Type B pancreatic cell (in vitro differentiated cells): ENCODE data around the gene CFAP92. TPM values are rescaled to one million over a fixed set of nuclear protein-coding genes. Genes with fewer than 3 reads are reported as not detected.

Source experiments
- DNase-seq: peaks from one replicate; pipeline ENCODE4 v3.0.0; 2021; ENCODE audit warnings: mixed read lengths; ENCODE audit not compliant: unreplicated experiment; ENCODE audit errors: extremely low spot score
- H3K27ac Mint-ChIP-seq: 2 replicates; pipeline ENCODE4 v1.8.0; 2021; ENCODE audit warnings: mild to moderate bottlenecking, mixed read lengths
- H3K27me3 Mint-ChIP-seq: 2 replicates; pipeline ENCODE4 v1.8.0; 2021; ENCODE audit warnings: mixed read lengths
- H3K36me3 Mint-ChIP-seq: 2 replicates; pipeline ENCODE4 v1.8.0; 2021; ENCODE audit warnings: mixed read lengths
- H3K4me1 Mint-ChIP-seq: one replicate; pipeline ENCODE4 v1.8.0; 2021; ENCODE audit warnings: mixed read lengths; ENCODE audit not compliant: unreplicated experiment
- H3K4me3 Mint-ChIP-seq: 2 replicates; pipeline ENCODE4 v1.8.0; 2021; ENCODE audit warnings: mild to moderate bottlenecking, mixed read lengths
- H3K9me3 Mint-ChIP-seq: 2 replicates; pipeline ENCODE4 v1.8.0; 2021; ENCODE audit warnings: mixed read lengths
- CTCF ChIP-seq: fragments of 200-600 bp; sonication (generic); conservative IDR thresholded peaks from 2 replicates; pipeline ENCODE4 v1.5.0; 2021; ENCODE audit warnings: antibody characterized with exemption, mild to moderate bottlenecking
- total RNA-seq: library from RNA; stranded (reverse); gene quantifications from 2 replicates; pipeline ENCODE4 v1.2.1, GENCODE V29; 2021; ENCODE audit warnings: low replicate concordance

Gene CFAP92
- total RNA-seq, 1 donor from 2014 or later, result 4.4 TPM

GRCh38 chr3:128945041-128945877 lies 48.6 kb downstream of the CFAP92 start:
- peaks cover 3% of the 10 kb centered on the region for H3K27me3 Mint-ChIP-seq
- H3K4me1 Mint-ChIP-seq, result no peaks in the 10 kb centered on the region
- H3K4me3 Mint-ChIP-seq, result no peak overlapping the region
- no peak for TF ChIP-seq CTCF
- no peaks in the 10 kb centered on the region for H3K9me3 Mint-ChIP-seq
- no peaks in the 10 kb centered on the region for H3K36me3 Mint-ChIP-seq
- no peak overlapping the region for H3K27ac Mint-ChIP-seq
- peak; percentile 56 for DNase-seq

- H3K27ac Mint-ChIP-seq, result no peak overlapping the region
- no peaks in the 10 kb centered on the region for H3K36me3 Mint-ChIP-seq
- TF ChIP-seq CTCF, result no peak
- H3K9me3 Mint-ChIP-seq, result no peaks in the 10 kb centered on the region
- DNase-seq, result no peak
- H3K4me1 Mint-ChIP-seq, result no peaks in the 10 kb centered on the region
- peaks cover 4% of the 10 kb centered on the region for H3K27me3 Mint-ChIP-seq
- no peak overlapping the region for H3K4me3 Mint-ChIP-seq
These were observed 51.5 kb downstream of the CFAP92 start for GRCh38 chr3:128942161-128942952.

GRCh38 chr3:128940252-128940651 lies 53.6 kb downstream of the CFAP92 start:
- Mint-ChIP-seq H3K36me3 (no peaks in the 10 kb centered on the region), H3K4me3 (no peak overlapping the region), H3K27me3 (peaks cover 4% of the 10 kb centered on the region), H3K9me3 (no peaks in the 10 kb centered on the region), H3K27ac (no peak overlapping the region), H3K4me1 (no peaks in the 10 kb centered on the region)
- DNase-seq, result no peak
- no peak for TF ChIP-seq CTCF

GRCh38 chr3:128936341-128936740 lies 57.5 kb downstream of the CFAP92 start:
- H3K4me3 Mint-ChIP-seq, result no peak overlapping the region
- H3K36me3 Mint-ChIP-seq, result no peaks in the 10 kb centered on the region
- no peaks in the 10 kb centered on the region for H3K4me1 Mint-ChIP-seq
- no peaks in the 10 kb centered on the region for H3K9me3 Mint-ChIP-seq
- DNase-seq, result peak; percentile 11
- peaks cover 16% of the 10 kb centered on the region for H3K27me3 Mint-ChIP-seq
- no peak for TF ChIP-seq CTCF
- no peak overlapping the region for H3K27ac Mint-ChIP-seq

DNA sequence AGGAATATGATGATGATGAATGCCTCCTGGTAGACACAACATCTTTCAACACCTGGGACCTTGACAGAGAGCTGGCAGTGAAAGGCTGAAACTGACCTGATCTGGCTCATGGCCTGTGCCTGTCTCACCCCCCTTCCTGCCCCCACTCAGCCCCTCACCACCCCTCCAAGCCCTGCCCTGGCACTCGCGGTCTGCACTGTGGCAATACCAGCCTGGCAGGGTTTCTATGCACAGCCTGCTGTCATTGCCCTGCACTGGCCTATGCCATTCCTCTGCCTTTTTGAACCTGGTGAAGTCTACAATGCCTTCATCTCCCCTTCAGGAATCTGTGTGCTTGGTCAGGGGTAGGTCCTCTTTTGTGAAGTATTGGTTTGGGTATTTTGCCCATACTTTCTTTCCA lies 58.0 kb downstream of the CFAP92 start:
- peak; percentile 22 for DNase-seq
- Mint-ChIP-seq H3K27ac (no peak overlapping the region), H3K9me3 (no peaks in the 10 kb centered on the region), H3K36me3 (no peaks in the 10 kb centered on the region), H3K4me1 (no peaks in the 10 kb centered on the region), H3K27me3 (peaks cover 16% of the 10 kb centered on the region), H3K4me3 (no peak overlapping the region)
- TF ChIP-seq CTCF, result no peak
